ENCODE measurements around the gene SOD1.
A peak's percentile ranks its signal among the peaks of the same experiment; 100 is the strongest.
"Not testable (repeated sequence)": the region's sequence is repeated elsewhere in the genome, so short reads cannot be mapped to it uniquely, and the experiment has no call there.

Gene SOD1

GRCh38 chr21:31659536-31660258 lies at the start of gene SOD1:
Gene SOD1, plus strand, starts transcription at chr21:31659693. Its CDS starts 77 bp downstream, at chr21:31659770.
- DNase-seq (ENCODE audit: low read depth in 3 of 3) = peak; percentile 95

- DNase-seq (ENCODE audit: low read depth in 3 of 3) = no peak
Observed at GRCh38 chr21:31611445-31611844, 48.0 kb upstream of the SOD1 start.

- DNase-seq (ENCODE audit: low read depth in 3 of 3) = no peak
Observed at GRCh38 chr21:31612894-31613785, 46.4 kb upstream of the SOD1 start.

GRCh38 chr21:31614705-31615104 lies 44.8 kb upstream of the SOD1 start:
- DNase-seq (ENCODE audit: low read depth in 3 of 3) = no peak

GRCh38 chr21:31616216-31616615 lies 43.3 kb upstream of the SOD1 start:
- DNase-seq (ENCODE audit: low read depth in 3 of 3) = no peak

- no peak for DNase-seq (ENCODE audit: low read depth in 3 of 3)
Observed at GRCh38 chr21:31618696-31619430, 40.6 kb upstream of the SOD1 start.

- no peak for DNase-seq (ENCODE audit: low read depth in 3 of 3)
Observed at GRCh38 chr21:31622397-31622796, 37.1 kb upstream of the SOD1 start.

- no peak for DNase-seq (ENCODE audit: low read depth in 3 of 3)
Observed at GRCh38 chr21:31623664-31624063, 35.8 kb upstream of the SOD1 start.

- DNase-seq (ENCODE audit: low read depth in 3 of 3) = no peak
Observed at GRCh38 chr21:31624181-31624580, 35.3 kb upstream of the SOD1 start.

GRCh38 chr21:31624961-31625491 lies 34.5 kb upstream of the SOD1 start:
- no peak for DNase-seq (ENCODE audit: low read depth in 3 of 3)

- no peak for DNase-seq (ENCODE audit: low read depth in 3 of 3)
Observed at GRCh38 chr21:31629972-31630711, 29.4 kb upstream of the SOD1 start.

- DNase-seq (ENCODE audit: low read depth in 3 of 3) = not testable (repeated sequence)
Observed at GRCh38 chr21:31631881-31632280, 27.6 kb upstream of the SOD1 start.

- no peak for DNase-seq (ENCODE audit: low read depth in 3 of 3)
Observed at GRCh38 chr21:31634993-31635392, 24.5 kb upstream of the SOD1 start.

- no peak for DNase-seq (ENCODE audit: low read depth in 3 of 3)
Observed at GRCh38 chr21:31636874-31637273, 22.6 kb upstream of the SOD1 start.

GRCh38 chr21:31641416-31641922 lies 18.0 kb upstream of the SOD1 start:
- DNase-seq (ENCODE audit: low read depth in 3 of 3) = no peak

- DNase-seq (ENCODE audit: low read depth in 3 of 3) = no peak
Observed at GRCh38 chr21:31644643-31645042, 14.8 kb upstream of the SOD1 start.

- no peak for DNase-seq (ENCODE audit: low read depth in 3 of 3)
Observed at GRCh38 chr21:31647650-31648049, 11.8 kb upstream of the SOD1 start.

GRCh38 chr21:31650930-31651329 lies 8.6 kb upstream of the SOD1 start:
- DNase-seq (ENCODE audit: low read depth in 3 of 3) = no peak

- not testable (repeated sequence) for DNase-seq (ENCODE audit: low read depth in 3 of 3)
Observed at GRCh38 chr21:31651491-31651890, 8.0 kb upstream of the SOD1 start.

GRCh38 chr21:31654340-31654739 lies 5.2 kb upstream of the SOD1 start:
- DNase-seq (ENCODE audit: low read depth in 3 of 3) = no peak

Measured in stimulated activated CD4-positive, alpha-beta T cell treated with anti-CD3 and anti-CD28 coated beads, TNF-alpha, amount 100 ng/mL, for 4 hours (primary cell).